CD14-positive monocyte (primary cell): ENCODE data around the gene DDAH1. TPM values are rescaled to one million over a fixed set of nuclear protein-coding genes. Genes with fewer than 3 reads are reported as not detected.

ENCODE experiments used
- DNase-seq, 3 donors: peaks; one replicate each; pipeline ENCODE4 v3.0.0-alpha.2; 2011 to 2022
- H2AFZ ChIP-seq: 2 replicates; pipeline ENCODE4 v1.6.0; 2012; ENCODE audit warnings: mild to moderate bottlenecking, low read depth, low read length, inconsistent platforms; ENCODE audit not compliant: insufficient read depth, poor library complexity, severe bottlenecking
- H3K27ac ChIP-seq, 2 donors: 1 replicate in 1 of 2; 2 replicates in 1 of 2; pipeline ENCODE4 v1.5.1; 2012 to 2013; ENCODE audit warnings: low read length in 2 of 2, control low read depth in 1 of 2, inconsistent platforms in 1 of 2, low read depth in 1 of 2, mild to moderate bottlenecking in 1 of 2
- H3K27me3 ChIP-seq, 2 donors: one replicate each; pipeline versions ENCODE4 v1.6.0 to v1.6.1; 2011 to 2013; ENCODE audit warnings: low read length in 2 of 2; ENCODE audit not compliant: control insufficient read depth in 2 of 2, insufficient read depth in 2 of 2
- H3K36me3 ChIP-seq, 2 donors: replicated peaks in 1 of 2; 1 replicate in 1 of 2; 2 replicates in 1 of 2; pipeline versions ENCODE4 v1.5.1 to v1.6.1; 2012 to 2013; ENCODE audit warnings: low read length in 2 of 2, control low read depth in 1 of 2, inconsistent platforms in 1 of 2, mild to moderate bottlenecking in 1 of 2; ENCODE audit not compliant: insufficient read depth in 2 of 2, control insufficient read depth in 1 of 2
- H3K4me1 ChIP-seq, 2 donors: 1 replicate in 1 of 2; 2 replicates in 1 of 2; pipeline versions ENCODE4 v1.5.1 to v1.6.1; 2012 to 2013; ENCODE audit warnings: low read length in 2 of 2, control low read depth in 1 of 2, inconsistent platforms in 1 of 2, mild to moderate bottlenecking in 1 of 2, moderate library complexity in 1 of 2; ENCODE audit not compliant: insufficient read depth in 2 of 2, control insufficient read depth in 1 of 2
- H3K4me2 ChIP-seq: replicated peaks from 2 replicates; pipeline ENCODE3; 2012; ENCODE audit warnings: low read length, moderate library complexity, mild to moderate bottlenecking; ENCODE audit not compliant: poor library complexity, severe bottlenecking; ENCODE audit errors: extremely low read depth
- H3K4me3 ChIP-seq, 3 experiments: fragments of 200-600 bp in 1 of 3; sonication (generic) in 1 of 3; replicated peaks in 1 of 3; 1 replicate in 2 of 3; 2 replicates in 1 of 3; pipeline ENCODE4 v1.5.1; 2011 to 2013; ENCODE audit warnings: low read length in 3 of 3, mild to moderate bottlenecking in 3 of 3, control low read depth in 2 of 3, low read depth in 2 of 3, inconsistent platforms in 1 of 3, moderate library complexity in 1 of 3
- H3K79me2 ChIP-seq: 2 replicates; pipeline ENCODE4 v1.6.0; 2012; ENCODE audit warnings: mild to moderate bottlenecking, control low read depth, inconsistent platforms, low read length, moderate library complexity; ENCODE audit not compliant: insufficient read depth
- H3K9ac ChIP-seq: 2 replicates; pipeline ENCODE4 v1.6.0; 2017; ENCODE audit warnings: low read length, mild to moderate bottlenecking; ENCODE audit not compliant: insufficient read depth, poor library complexity, severe bottlenecking
- H3K9me3 ChIP-seq, 2 donors: replicated peaks in 1 of 2; 1 replicate in 1 of 2; 2 replicates in 1 of 2; pipeline versions ENCODE4 v1.5.1 to v1.6.1; 2012 to 2013; ENCODE audit warnings: low read length in 2 of 2, control low read depth in 1 of 2; ENCODE audit not compliant: control insufficient read depth in 1 of 2, insufficient read depth in 1 of 2
- H4K20me1 ChIP-seq: 2 replicates; pipeline ENCODE4 v1.6.0; 2012; ENCODE audit warnings: mild to moderate bottlenecking, low read length, control low read depth, moderate library complexity; ENCODE audit not compliant: insufficient read depth
- H3K27ac Mint-ChIP-seq, 7 donors: one replicate each; pipeline ENCODE4 v1.8.0; 2020; ENCODE audit warnings: mild to moderate bottlenecking in 7 of 7, mixed read lengths in 7 of 7, moderate library complexity in 6 of 7, inconsistent platforms in 2 of 7
- H3K27me3 Mint-ChIP-seq, 3 donors: one replicate each; pipeline ENCODE4 v1.8.0; 2021 to 2022; ENCODE audit warnings: low read depth in 3 of 3, mild to moderate bottlenecking in 3 of 3, mixed read lengths in 3 of 3, moderate library complexity in 3 of 3, inconsistent platforms in 1 of 3
- H3K36me3 Mint-ChIP-seq, 2 donors: one replicate each; pipeline ENCODE4 v1.8.0; 2020; ENCODE audit warnings: mixed read lengths in 2 of 2, inconsistent platforms in 1 of 2, mild to moderate bottlenecking in 1 of 2
- H3K4me1 Mint-ChIP-seq: one replicate; pipeline ENCODE4 v1.8.0; 2020; ENCODE audit warnings: mild to moderate bottlenecking, mixed read lengths
- H3K4me3 Mint-ChIP-seq, 2 donors: one replicate each; pipeline ENCODE4 v1.8.0; 2020; ENCODE audit warnings: mild to moderate bottlenecking in 2 of 2, mixed read lengths in 2 of 2, moderate library complexity in 1 of 2
- H3K9me3 Mint-ChIP-seq, 7 donors: one replicate each; pipeline ENCODE4 v1.8.0; 2020 to 2022; ENCODE audit warnings: mixed read lengths in 7 of 7, mild to moderate bottlenecking in 6 of 7, moderate library complexity in 6 of 7, inconsistent platforms in 2 of 7
- WGBS: methylation state at CpG from one replicate; pipeline ENCODE4 v1.1.5; 2013; ENCODE audit warnings: missing lambda C conversion rate; ENCODE audit not compliant: insufficient coverage; 5-methylcytosine and 5-hydroxymethylcytosine counted together
- intact Hi-C, 2 donors: fragments of 100-400 bp; cut with micrococcal nuclease; formaldehyde crosslinking; loops; one replicate each; pipeline versions ENCODE4 v1.15.0 to v1.15.1; 2023
- polyA plus RNA-seq, 3 donors: library from polyadenylated mRNA; depleted of rRNA in 1 of 3; unstranded in 2 of 3; stranded (reverse) in 1 of 3; fragments of 300-500 nt in 2 of 3; fragments of >200 nt in 1 of 3; fragmentation: Illumina TruSeq in 2 of 3; gene quantifications; 1 replicate in 2 of 3; 2 replicates in 1 of 3; pipeline ENCODE4 v1.2.3, GENCODE V29; 2012 to 2021
- TF ChIP-seq, protein P1 (sequence below): fragments of 200-600 bp; IDR thresholded peaks from one replicate; pipeline ENCODE4 v1.8.0; 2022; ENCODE audit warnings: antibody characterized with exemption, mild to moderate bottlenecking

DDAH1 gene
- polyA plus RNA-seq, 3 donors: not detected

DNA sequence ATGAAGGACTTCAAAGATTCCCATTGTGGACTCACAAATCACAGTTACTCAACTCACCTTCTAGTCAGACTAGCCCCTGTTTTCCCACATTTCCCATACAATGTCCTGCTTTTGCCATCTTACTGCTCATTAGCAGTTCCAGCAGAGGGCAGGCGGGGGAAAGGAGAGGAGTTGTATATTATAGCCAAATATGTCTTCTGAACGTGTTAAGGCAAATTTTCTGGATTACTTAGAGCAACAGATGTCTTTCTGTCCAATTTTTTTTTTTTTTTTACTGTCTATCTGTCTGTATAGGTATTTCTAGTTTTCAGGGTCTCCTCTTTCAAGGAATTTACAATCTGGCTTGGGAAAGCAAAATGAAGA, 29.9 kb upstream of the DDAH1 start:
- Mint-ChIP-seq H3K9me3 (peaks cover 0 to 2% (median 0%) of the 10 kb centered on the region in 7 donors), H3K4me1 (peaks cover 3% of the 10 kb centered on the region), H3K36me3 (no peaks in the 10 kb centered on the region), H3K4me3 (no peak overlapping the region), H3K27me3 (peaks cover 0 to 7% (median 0%) of the 10 kb centered on the region in 3 donors), H3K27ac (no peak overlapping the region)
- Histone ChIP-seq H3K79me2 (no peaks in the 10 kb centered on the region), H3K36me3 (no peaks in the 10 kb centered on the region), H3K27me3 (no peaks in the 10 kb centered on the region), H3K27ac (no peak overlapping the region), H3K9me3 (no peaks in the 10 kb centered on the region), H3K4me2 (no peak overlapping the region), H4K20me1 (no peaks in the 10 kb centered on the region), H3K4me3 (no peak overlapping the region), H3K4me1 (no peaks in the 10 kb centered on the region), H3K9ac (no peak overlapping the region), H2AFZ (no peak overlapping the region)
- TF ChIP-seq, protein P1, sequence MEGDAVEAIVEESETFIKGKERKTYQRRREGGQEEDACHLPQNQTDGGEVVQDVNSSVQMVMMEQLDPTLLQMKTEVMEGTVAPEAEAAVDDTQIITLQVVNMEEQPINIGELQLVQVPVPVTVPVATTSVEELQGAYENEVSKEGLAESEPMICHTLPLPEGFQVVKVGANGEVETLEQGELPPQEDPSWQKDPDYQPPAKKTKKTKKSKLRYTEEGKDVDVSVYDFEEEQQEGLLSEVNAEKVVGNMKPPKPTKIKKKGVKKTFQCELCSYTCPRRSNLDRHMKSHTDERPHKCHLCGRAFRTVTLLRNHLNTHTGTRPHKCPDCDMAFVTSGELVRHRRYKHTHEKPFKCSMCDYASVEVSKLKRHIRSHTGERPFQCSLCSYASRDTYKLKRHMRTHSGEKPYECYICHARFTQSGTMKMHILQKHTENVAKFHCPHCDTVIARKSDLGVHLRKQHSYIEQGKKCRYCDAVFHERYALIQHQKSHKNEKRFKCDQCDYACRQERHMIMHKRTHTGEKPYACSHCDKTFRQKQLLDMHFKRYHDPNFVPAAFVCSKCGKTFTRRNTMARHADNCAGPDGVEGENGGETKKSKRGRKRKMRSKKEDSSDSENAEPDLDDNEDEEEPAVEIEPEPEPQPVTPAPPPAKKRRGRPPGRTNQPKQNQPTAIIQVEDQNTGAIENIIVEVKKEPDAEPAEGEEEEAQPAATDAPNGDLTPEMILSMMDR: no peak
- intact Hi-C loops: no loop called here
- DNase-seq: no peak
- no CpG with 5 or more reads among the region's 2 CpGs for WGBS

DNA sequence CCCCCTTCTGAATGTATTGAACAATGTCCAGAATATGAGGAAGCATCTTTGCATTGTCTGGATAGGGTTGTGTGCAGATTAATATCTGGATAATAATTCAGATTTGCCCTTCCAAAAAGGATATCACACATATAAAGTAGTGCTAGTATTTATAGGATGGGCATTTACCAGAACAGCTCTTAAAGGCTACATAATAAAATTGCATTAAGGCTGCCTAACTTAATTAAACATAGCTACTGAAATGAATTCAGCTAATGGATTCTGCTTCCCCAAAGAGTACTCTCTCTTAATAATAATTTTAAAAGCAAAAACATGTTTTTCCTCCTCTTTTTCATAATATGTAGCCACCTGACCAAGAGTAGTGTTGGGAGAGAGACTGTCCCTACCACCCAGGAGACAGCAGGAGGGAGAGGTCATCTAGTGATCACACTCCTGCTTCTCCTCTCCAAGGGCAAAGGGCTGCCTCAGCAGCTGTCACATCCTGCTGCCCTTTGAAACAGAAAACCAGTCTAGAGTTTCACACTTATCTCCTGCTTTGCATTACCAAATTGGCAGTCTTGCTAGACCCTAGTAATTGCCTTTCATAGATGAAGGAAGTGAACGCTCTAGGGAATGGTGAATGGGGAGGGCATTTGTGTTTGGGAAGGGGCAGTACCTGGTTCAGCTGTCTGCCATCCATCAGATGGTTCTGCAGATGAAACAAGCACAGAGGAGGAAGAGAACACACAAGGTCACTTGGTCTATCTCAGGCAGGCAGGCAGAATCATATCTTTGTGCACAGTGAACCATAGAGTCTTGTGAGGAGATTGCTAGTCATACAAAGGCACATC, 29.3 kb upstream of the DDAH1 start:
- Histone ChIP-seq H3K4me3 (no peak overlapping the region), H3K36me3 (no peaks in the 10 kb centered on the region), H4K20me1 (no peaks in the 10 kb centered on the region), H3K4me2 (no peak overlapping the region), H3K9me3 (no peaks in the 10 kb centered on the region), H3K27me3 (no peaks in the 10 kb centered on the region), H3K9ac (no peak overlapping the region), H3K27ac (no peak overlapping the region), H3K79me2 (no peaks in the 10 kb centered on the region), H3K4me1 (no peaks in the 10 kb centered on the region), H2AFZ (no peak overlapping the region)
- Mint-ChIP-seq H3K27ac (no peak overlapping the region), H3K4me3 (no peak overlapping the region), H3K27me3 (peaks cover 0 to 8% (median 0%) of the 10 kb centered on the region in 3 donors), H3K36me3 (no peaks in the 10 kb centered on the region), H3K4me1 (peaks cover 3% of the 10 kb centered on the region), H3K9me3 (peaks cover 0 to 2% (median 0%) of the 10 kb centered on the region in 7 donors)
- no peak for DNase-seq
- intact Hi-C loops: no loop called here
- TF ChIP-seq, protein P1: no peak
- 91% methylated on average over 1 of the region's 1 CpG for WGBS
